SK-N-SH (cell line): ENCODE measurements around the gene TEX101.
"Not testable (repeated sequence)": the region's sequence is repeated elsewhere in the genome, so short reads cannot be mapped to it uniquely, and the experiment has no call there.

Experiments
- EP300 ChIP-seq, 2 experiments: IDR thresholded peaks; 2 replicates each; pipeline versions ENCODE4 v1.4.0 to v1.6.1; 2012; ENCODE audit warnings: borderline replicate concordance in 1 of 2, low read depth in 1 of 2, low read length in 1 of 2
- FOXM1 ChIP-seq: IDR thresholded peaks from 2 replicates; pipeline ENCODE4 v1.4.0; 2012; ENCODE audit warnings: low read depth, mild to moderate bottlenecking
- JUND ChIP-seq: IDR thresholded peaks from 2 replicates; pipeline ENCODE4 v1.4.0; 2012
- MXI1 ChIP-seq: IDR thresholded peaks from 2 replicates; pipeline ENCODE4 v1.6.1; 2012; ENCODE audit warnings: mild to moderate bottlenecking, low read depth, low read length, improper control_type of control experiment
- NFIC ChIP-seq: IDR thresholded peaks from 2 replicates; pipeline ENCODE4 v1.4.0; 2012; ENCODE audit warnings: borderline replicate concordance
- PBX3 ChIP-seq: IDR thresholded peaks from 2 replicates; pipeline ENCODE4; 2012
- POLR2AphosphoS5 ChIP-seq: IDR thresholded peaks from 2 replicates; pipeline ENCODE4 v1.6.1; 2012; ENCODE audit warnings: low read depth, low read length
- RCOR1 ChIP-seq: fragments of 150-350 bp; IDR thresholded peaks from 2 replicates; pipeline ENCODE4 v1.6.1; 2017; ENCODE audit warnings: antibody characterized with exemption, low read length
- RFX5 ChIP-seq: IDR thresholded peaks from 2 replicates; pipeline ENCODE4 v1.6.1; 2012; ENCODE audit warnings: mild to moderate bottlenecking, improper control_type of control experiment, low read length
- RXRA ChIP-seq: IDR thresholded peaks from 2 replicates; pipeline ENCODE4 v1.4.0; 2012; ENCODE audit warnings: low read depth, mild to moderate bottlenecking, borderline replicate concordance
- TEAD4 ChIP-seq: IDR thresholded peaks from 2 replicates; pipeline ENCODE4 v1.4.0; 2012; ENCODE audit warnings: mild to moderate bottlenecking, borderline replicate concordance; ENCODE audit not compliant: insufficient read depth
- YY1 ChIP-seq: IDR thresholded peaks from 2 replicates; pipeline ENCODE4 v1.4.0; 2012; ENCODE audit warnings: low read depth, mild to moderate bottlenecking
- TF ChIP-seq, protein P1 (sequence below): fragments of 200-600 bp; sonication (generic); IDR thresholded peaks from 2 replicates; pipeline ENCODE4 v1.6.1; 2017; ENCODE audit warnings: antibody characterized with exemption, mild to moderate bottlenecking, moderate library complexity
- TF ChIP-seq, protein P2 (sequence below): IDR thresholded peaks from 2 replicates; pipeline ENCODE4 v1.4.0; 2012; ENCODE audit warnings: low read depth, borderline replicate concordance

- TF ChIP-seq, protein P1, sequence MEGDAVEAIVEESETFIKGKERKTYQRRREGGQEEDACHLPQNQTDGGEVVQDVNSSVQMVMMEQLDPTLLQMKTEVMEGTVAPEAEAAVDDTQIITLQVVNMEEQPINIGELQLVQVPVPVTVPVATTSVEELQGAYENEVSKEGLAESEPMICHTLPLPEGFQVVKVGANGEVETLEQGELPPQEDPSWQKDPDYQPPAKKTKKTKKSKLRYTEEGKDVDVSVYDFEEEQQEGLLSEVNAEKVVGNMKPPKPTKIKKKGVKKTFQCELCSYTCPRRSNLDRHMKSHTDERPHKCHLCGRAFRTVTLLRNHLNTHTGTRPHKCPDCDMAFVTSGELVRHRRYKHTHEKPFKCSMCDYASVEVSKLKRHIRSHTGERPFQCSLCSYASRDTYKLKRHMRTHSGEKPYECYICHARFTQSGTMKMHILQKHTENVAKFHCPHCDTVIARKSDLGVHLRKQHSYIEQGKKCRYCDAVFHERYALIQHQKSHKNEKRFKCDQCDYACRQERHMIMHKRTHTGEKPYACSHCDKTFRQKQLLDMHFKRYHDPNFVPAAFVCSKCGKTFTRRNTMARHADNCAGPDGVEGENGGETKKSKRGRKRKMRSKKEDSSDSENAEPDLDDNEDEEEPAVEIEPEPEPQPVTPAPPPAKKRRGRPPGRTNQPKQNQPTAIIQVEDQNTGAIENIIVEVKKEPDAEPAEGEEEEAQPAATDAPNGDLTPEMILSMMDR, result not testable (repeated sequence)
- not testable (repeated sequence) for TF ChIP-seq YY1; EP300 (IDR thresholded peaks at IDR 0.05; ENCODE audit: borderline replicate concordance in 1 of 2, low read depth in 1 of 2, low read length in 1 of 2); RFX5; PBX3; RCOR1; FOXM1; MXI1; RXRA; TEAD4; POLR2AphosphoS5; NFIC; JUND
- TF ChIP-seq, protein P2, sequence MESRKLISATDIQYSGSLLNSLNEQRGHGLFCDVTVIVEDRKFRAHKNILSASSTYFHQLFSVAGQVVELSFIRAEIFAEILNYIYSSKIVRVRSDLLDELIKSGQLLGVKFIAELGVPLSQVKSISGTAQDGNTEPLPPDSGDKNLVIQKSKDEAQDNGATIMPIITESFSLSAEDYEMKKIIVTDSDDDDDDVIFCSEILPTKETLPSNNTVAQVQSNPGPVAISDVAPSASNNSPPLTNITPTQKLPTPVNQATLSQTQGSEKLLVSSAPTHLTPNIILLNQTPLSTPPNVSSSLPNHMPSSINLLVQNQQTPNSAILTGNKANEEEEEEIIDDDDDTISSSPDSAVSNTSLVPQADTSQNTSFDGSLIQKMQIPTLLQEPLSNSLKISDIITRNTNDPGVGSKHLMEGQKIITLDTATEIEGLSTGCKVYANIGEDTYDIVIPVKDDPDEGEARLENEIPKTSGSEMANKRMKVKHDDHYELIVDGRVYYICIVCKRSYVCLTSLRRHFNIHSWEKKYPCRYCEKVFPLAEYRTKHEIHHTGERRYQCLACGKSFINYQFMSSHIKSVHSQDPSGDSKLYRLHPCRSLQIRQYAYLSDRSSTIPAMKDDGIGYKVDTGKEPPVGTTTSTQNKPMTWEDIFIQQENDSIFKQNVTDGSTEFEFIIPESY, result not testable (repeated sequence)
These were observed 21.2 kb upstream of the TEX101 start for GRCh38 chr19:43393501-43393900.
